MM.1S (cell line): Measurements from ENCODE around the gene DDAH1.

ENCODE experiments used
- DNase-seq: peaks from one replicate; pipeline ENCODE4 v3.0.0-alpha.2; 2015
- H2AFZ ChIP-seq: fragments of 300-600 bp; sonication (generic); 2 replicates; pipeline ENCODE4 v1.6.0; 2016; ENCODE audit warnings: antibody characterized with exemption, low read length
- H3F3A ChIP-seq: fragments of 300-600 bp; sonication (generic); 2 replicates; pipeline ENCODE4 v1.6.1; 2016; ENCODE audit warnings: mild to moderate bottlenecking, antibody characterized with exemption, low read length, moderate library complexity, mixed read lengths; ENCODE audit not compliant: insufficient read depth
- H3K27ac ChIP-seq: fragments of 300-600 bp; sonication (generic); 2 replicates; pipeline ENCODE4 v1.5.1; 2016; ENCODE audit warnings: mild to moderate bottlenecking, low read length
- H3K27me3 ChIP-seq: fragments of 300-600 bp; sonication (generic); replicated peaks from 2 replicates; pipeline ENCODE4 v1.6.0; 2016; ENCODE audit warnings: low read length; ENCODE audit not compliant: insufficient read depth
- H3K36me3 ChIP-seq: fragments of 300-600 bp; sonication (generic); replicated peaks from 2 replicates; pipeline ENCODE4 v1.6.1; 2016; ENCODE audit warnings: mild to moderate bottlenecking, low read length, mixed read lengths; ENCODE audit not compliant: insufficient read depth
- H3K4me1 ChIP-seq: fragments of 300-600 bp; sonication (generic); 2 replicates; pipeline ENCODE4 v1.6.1; 2016; ENCODE audit warnings: low read length, mixed read lengths
- H3K4me2 ChIP-seq: fragments of 300-600 bp; sonication (generic); 2 replicates; pipeline ENCODE4 v1.6.0; 2016; ENCODE audit warnings: low read depth, low read length
- H3K4me3 ChIP-seq: fragments of 300-600 bp; sonication (generic); 2 replicates; pipeline ENCODE4 v1.5.1; 2016; ENCODE audit warnings: low read length, mixed read lengths
- H3K79me2 ChIP-seq: fragments of 300-600 bp; sonication (generic); 2 replicates; pipeline ENCODE4 v1.6.1; 2016; ENCODE audit warnings: mixed run types, low read length, mixed read lengths
- H3K9ac ChIP-seq: fragments of 300-600 bp; sonication (generic); 2 replicates; pipeline ENCODE4 v1.6.1; 2016; ENCODE audit warnings: low read length, mixed read lengths
- H3K9me2 ChIP-seq: fragments of 300-600 bp; sonication (generic); replicated peaks from 2 replicates; pipeline ENCODE4 v1.6.1; 2016; ENCODE audit warnings: mild to moderate bottlenecking, low read length, mixed read lengths; ENCODE audit not compliant: insufficient read depth
- H3K9me3 ChIP-seq: fragments of 300-600 bp; sonication (generic); replicated peaks from 2 replicates; pipeline ENCODE4 v1.6.1; 2016; ENCODE audit warnings: mild to moderate bottlenecking, low read length, mixed read lengths; ENCODE audit not compliant: insufficient read depth
- H4K20me1 ChIP-seq: fragments of 300-600 bp; sonication (generic); 2 replicates; pipeline ENCODE4 v1.6.1; 2016; ENCODE audit warnings: mild to moderate bottlenecking, low read length, moderate library complexity, mixed read lengths; ENCODE audit not compliant: insufficient read depth
- CTCF ChIP-seq: fragments of 300-600 bp; sonication (generic); IDR thresholded peaks from 2 replicates; pipeline ENCODE4 v1.5.1; 2016; ENCODE audit warnings: antibody characterized with exemption, low read length, mixed read lengths
- EZH2 ChIP-seq: fragments of 300-600 bp; sonication (generic); optimal IDR thresholded peaks from 2 replicates; pipeline ENCODE3; 2017; ENCODE audit warnings: low read depth, mild to moderate bottlenecking, antibody characterized with exemption, low read length, mixed read lengths
- EZH2phosphoT487 ChIP-seq: fragments of 300-600 bp; sonication (generic); IDR thresholded peaks from 2 replicates; pipeline ENCODE4 v1.6.1; 2018; ENCODE audit warnings: antibody characterized with exemption, low read length

DDAH1 gene

GRCh38 chr1:85268801-85269585 is 196.0 kb downstream of the DDAH1 start:
- no peaks in the 10 kb centered on the region for H3K9me2 ChIP-seq
- peaks cover 37% of the 10 kb centered on the region for H3K79me2 ChIP-seq
- TF ChIP-seq CTCF (no peak), EZH2 (no peak), EZH2phosphoT487 (no peak)
- H2AFZ ChIP-seq = no peak overlapping the region
- no peaks in the 10 kb centered on the region for H3K27me3 ChIP-seq
- H3K27ac ChIP-seq = no peak overlapping the region
- H3K9ac ChIP-seq = no peak overlapping the region
- no peaks in the 10 kb centered on the region for H3F3A ChIP-seq
- H3K4me3 ChIP-seq = no peak overlapping the region
- H3K9me3 ChIP-seq = no peaks in the 10 kb centered on the region
- H3K36me3 ChIP-seq = peaks cover 9% of the 10 kb centered on the region
- 0 out of 2 replicates have a peak, but pooled peaks cover 2% of the 10 kb centered on the region for H3K4me1 ChIP-seq
- DNase-seq = no peak
- no peak overlapping the region for H3K4me2 ChIP-seq
- no peaks in the 10 kb centered on the region; the same call in 1 of the 2 replicates for H4K20me1 ChIP-seq
